ENCODE data around the gene SLC24A3. TPM values are rescaled to one million over a fixed set of nuclear protein-coding genes. Genes with fewer than 3 reads are reported as not detected.

The SLC24A3 gene
- total and polyA plus RNA-seq, 9 donors = 4.8 to 40.5 (median 18.6) TPM

DNA sequence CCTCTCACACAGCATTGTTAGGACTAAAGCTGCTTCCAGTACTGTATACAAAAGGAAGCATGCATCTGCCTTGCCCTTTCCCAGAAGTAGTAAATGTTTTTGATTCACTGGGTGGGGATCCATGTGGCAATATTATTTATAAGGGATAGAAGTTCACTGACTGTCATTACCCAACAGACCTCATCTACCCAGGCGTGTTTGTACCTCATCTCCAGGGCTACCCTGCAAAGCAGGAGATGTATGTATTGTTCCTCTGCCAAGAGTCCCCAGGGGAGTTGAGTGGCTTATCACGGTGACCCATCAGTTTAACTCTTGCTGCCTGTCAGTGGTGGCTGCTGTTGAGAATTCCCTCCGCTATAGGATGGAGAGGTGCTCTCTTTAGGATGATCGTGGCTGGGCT is 42.5 kb downstream of the SLC24A3 start:
- Histone ChIP-seq H3K4me3 (no peak overlapping the region), H3K4me1 (ENCODE audit: insufficient read depth) (peaks cover 1% of the 10 kb centered on the region), H3K27me3 (no peaks in the 10 kb centered on the region), H3K9me3 (no peaks in the 10 kb centered on the region), H3K36me3 (no peaks in the 10 kb centered on the region), H3K27ac (no peak overlapping the region)
- WGBS, 3 donors = 68 to 95% (median 69%) methylated on average over 4 of the region's 4 CpGs
- TF ChIP-seq POLR2A (IDR thresholded peaks at IDR 0.05) (no peak), EP300 (IDR thresholded peaks at IDR 0.05) (no peak)
- TF ChIP-seq, protein P1, sequence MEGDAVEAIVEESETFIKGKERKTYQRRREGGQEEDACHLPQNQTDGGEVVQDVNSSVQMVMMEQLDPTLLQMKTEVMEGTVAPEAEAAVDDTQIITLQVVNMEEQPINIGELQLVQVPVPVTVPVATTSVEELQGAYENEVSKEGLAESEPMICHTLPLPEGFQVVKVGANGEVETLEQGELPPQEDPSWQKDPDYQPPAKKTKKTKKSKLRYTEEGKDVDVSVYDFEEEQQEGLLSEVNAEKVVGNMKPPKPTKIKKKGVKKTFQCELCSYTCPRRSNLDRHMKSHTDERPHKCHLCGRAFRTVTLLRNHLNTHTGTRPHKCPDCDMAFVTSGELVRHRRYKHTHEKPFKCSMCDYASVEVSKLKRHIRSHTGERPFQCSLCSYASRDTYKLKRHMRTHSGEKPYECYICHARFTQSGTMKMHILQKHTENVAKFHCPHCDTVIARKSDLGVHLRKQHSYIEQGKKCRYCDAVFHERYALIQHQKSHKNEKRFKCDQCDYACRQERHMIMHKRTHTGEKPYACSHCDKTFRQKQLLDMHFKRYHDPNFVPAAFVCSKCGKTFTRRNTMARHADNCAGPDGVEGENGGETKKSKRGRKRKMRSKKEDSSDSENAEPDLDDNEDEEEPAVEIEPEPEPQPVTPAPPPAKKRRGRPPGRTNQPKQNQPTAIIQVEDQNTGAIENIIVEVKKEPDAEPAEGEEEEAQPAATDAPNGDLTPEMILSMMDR (IDR thresholded peaks at IDR 0.05) = no peak
- DNase-seq = no peak
- intact Hi-C loops (cut with DNase I) = no loop called here

DNA sequence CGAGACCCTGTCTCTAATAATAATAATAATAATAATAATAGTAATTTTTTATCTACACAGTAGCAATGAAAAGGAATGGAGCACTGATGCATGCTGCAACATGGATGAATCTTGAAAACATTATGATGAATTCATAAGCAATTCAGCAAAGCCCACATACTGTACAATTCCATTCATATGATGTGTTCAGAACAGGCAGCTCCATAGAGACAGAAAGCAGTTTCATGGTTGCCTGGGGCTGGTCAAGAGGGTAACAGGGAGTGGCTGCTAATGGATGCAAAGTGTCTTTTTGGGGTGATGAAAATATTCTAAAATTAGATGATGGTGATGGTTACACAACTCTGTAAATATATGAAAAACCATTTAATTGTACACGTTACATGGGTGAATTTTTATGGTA is 43.6 kb downstream of the SLC24A3 start:
- TF ChIP-seq EP300 (IDR thresholded peaks at IDR 0.05) = no peak
- no peak for DNase-seq
- Histone ChIP-seq H3K9me3 (no peaks in the 10 kb centered on the region), H3K27me3 (no peaks in the 10 kb centered on the region), H3K36me3 (no peaks in the 10 kb centered on the region), H3K4me3 (no peak overlapping the region), H3K4me1 (ENCODE audit: insufficient read depth) (no peaks in the 10 kb centered on the region), H3K27ac (no peak overlapping the region)
- WGBS, 3 donors = 90 to 95% (median 92%) methylated on average over 2 of the region's 2 CpGs
- intact Hi-C loops (cut with DNase I) = no loop called here

DNA sequence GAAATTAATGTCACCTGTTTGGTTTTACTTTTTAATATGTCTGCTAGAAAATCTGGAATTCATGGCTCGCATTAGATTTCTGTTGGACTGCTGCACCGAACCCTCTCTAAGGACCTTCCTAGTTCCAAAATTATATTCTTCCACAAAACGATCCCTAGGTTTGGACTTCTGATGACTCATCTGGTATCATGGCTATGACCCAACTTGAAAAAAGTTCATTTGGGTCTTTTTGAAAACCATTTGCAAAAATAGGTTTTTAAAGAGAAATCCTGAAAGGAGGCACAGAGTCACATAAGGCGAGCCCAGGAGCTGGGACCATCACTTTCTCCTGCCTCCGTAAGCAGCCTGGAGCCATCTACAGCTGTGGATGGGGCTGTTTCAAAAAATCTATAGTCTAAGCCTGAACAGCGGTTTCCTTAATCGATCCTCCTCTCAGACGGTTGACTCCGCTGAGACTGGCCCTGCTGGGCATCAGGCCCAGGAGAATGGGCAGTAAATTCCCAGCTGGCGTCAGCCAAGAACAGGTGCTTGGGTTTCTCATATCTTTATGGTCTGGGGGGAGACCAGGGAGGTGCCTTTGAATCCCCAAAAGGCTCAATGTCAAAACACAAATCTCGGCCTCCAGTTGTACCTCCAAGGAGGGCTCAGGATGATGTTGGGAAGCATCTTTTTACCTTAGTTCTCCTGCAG is 44.6 kb downstream of the SLC24A3 start:
- no peak for DNase-seq
- Histone ChIP-seq H3K9me3 (no peaks in the 10 kb centered on the region), H3K36me3 (no peaks in the 10 kb centered on the region), H3K4me1 (ENCODE audit: insufficient read depth) (no peaks in the 10 kb centered on the region), H3K27me3 (no peaks in the 10 kb centered on the region), H3K27ac (no peak overlapping the region), H3K4me3 (no peak overlapping the region)
- intact Hi-C loops (cut with DNase I) = no loop called here
- TF ChIP-seq, protein P1 (IDR thresholded peaks at IDR 0.05) = no peak
- 69 to 76% (median 70%) methylated on average over 11 of the region's 11 CpGs for WGBS, 3 donors

DNA sequence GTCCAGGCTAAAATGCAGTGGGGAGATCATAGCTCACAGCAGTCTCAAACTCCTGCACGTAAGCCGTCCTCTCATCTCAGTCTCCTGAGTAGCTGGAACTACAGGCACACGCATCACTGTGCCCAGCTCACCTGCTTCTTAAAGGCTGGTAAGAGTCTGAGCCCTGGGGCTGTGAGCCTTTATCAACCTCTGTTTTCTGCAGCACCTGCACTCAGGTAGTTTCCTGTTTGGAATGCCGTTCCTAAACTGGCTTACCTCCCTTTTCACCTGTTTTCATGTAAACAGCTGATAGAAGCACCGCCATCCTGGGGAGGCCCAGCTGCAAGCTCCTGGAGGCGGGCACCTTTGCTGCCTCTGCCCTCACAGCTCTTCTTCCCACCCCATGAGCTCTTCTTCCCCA is 45.4 kb downstream of the SLC24A3 start:
- peaks cover 2% of the 10 kb centered on the region for H3K4me1 ChIP-seq (ENCODE audit: insufficient read depth)
- H3K27me3 ChIP-seq = no peaks in the 10 kb centered on the region
- no peaks in the 10 kb centered on the region for H3K9me3 ChIP-seq
- H3K27ac ChIP-seq = no peak overlapping the region
- no peak for DNase-seq
- H3K36me3 ChIP-seq = no peaks in the 10 kb centered on the region
- 77 to 79% (median 78%) methylated on average over 6 of the region's 6 CpGs for WGBS, 3 donors
- TF ChIP-seq, protein P1 (IDR thresholded peaks at IDR 0.05) = no peak
- no peak for TF ChIP-seq EP300 (IDR thresholded peaks at IDR 0.05)
- no peak for TF ChIP-seq POLR2A (IDR thresholded peaks at IDR 0.05)
- intact Hi-C loops (cut with DNase I) = no loop called here
- no peak overlapping the region for H3K4me3 ChIP-seq

DNA sequence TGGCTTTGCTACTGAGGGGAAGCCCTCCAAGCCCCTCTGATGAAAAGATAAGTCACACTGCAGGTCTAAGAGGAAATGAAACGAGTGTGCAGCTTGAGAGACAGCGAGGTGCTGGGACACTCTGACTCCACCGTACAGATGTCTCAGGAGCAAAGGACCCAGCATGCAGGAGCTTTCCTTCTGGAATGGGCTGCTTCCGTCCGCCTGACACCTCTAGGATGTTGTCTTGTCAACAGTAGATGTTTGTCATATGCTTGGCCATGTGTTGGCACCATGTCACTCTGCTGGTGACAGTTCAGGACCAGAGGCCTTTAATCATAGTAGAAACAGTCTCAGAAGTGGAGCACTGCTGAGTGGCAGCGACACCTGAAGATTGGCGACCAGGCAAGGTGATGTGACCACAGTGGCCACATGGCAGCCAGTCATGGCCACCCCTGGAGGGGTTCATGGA is 46.7 kb downstream of the SLC24A3 start:
- intact Hi-C loops (cut with DNase I) = no loop called here
- no peak for DNase-seq
- no peaks in the 10 kb centered on the region for H3K9me3 ChIP-seq
- H3K4me3 ChIP-seq = no peak overlapping the region
- H3K27me3 ChIP-seq = no peaks in the 10 kb centered on the region
- H3K27ac ChIP-seq = no peak overlapping the region
- peaks cover 5% of the 10 kb centered on the region for H3K4me1 ChIP-seq (ENCODE audit: insufficient read depth)
- H3K36me3 ChIP-seq = no peaks in the 10 kb centered on the region
- WGBS, 3 donors = 92 to 94% (median 93%) methylated on average over 7 of the region's 7 CpGs
- TF ChIP-seq EP300 (IDR thresholded peaks at IDR 0.05) = no peak
- TF ChIP-seq, protein P1 (IDR thresholded peaks at IDR 0.05) = no peak
- no peak for TF ChIP-seq POLR2A (IDR thresholded peaks at IDR 0.05)
